GM12891 (cell line): Measurements from ENCODE around the gene RBP7.

ENCODE experiments used
- POLR2A ChIP-seq: IDR thresholded peaks from 2 replicates; pipeline ENCODE4 v1.6.1; 2011; ENCODE audit warnings: low read depth, low read length, control low read depth
- POLR2AphosphoS5 ChIP-seq: IDR thresholded peaks from 2 replicates; pipeline ENCODE4 v1.6.1; 2011; ENCODE audit warnings: low read depth, low read length, control low read depth
- POU2F2 ChIP-seq: IDR thresholded peaks from 2 replicates; pipeline ENCODE4 v1.6.1; 2011; ENCODE audit warnings: low read depth, mild to moderate bottlenecking, control low read depth, low read length, moderate library complexity
- SPI1 ChIP-seq: IDR thresholded peaks from 2 replicates; pipeline ENCODE4 v1.6.1; 2011; ENCODE audit warnings: low read depth, low read length, control low read depth
- TAF1 ChIP-seq: IDR thresholded peaks from 2 replicates; pipeline ENCODE4 v1.6.1; 2011; ENCODE audit warnings: low read depth, low read length, control low read depth

GRCh38 chr1:9993561-9994075 lies 3.4 kb upstream of the RBP7 start:
- no peak for TF ChIP-seq POLR2AphosphoS5
- no peak for TF ChIP-seq POLR2A
- no peak for TF ChIP-seq TAF1
- TF ChIP-seq SPI1: no peak
- TF ChIP-seq POU2F2: no peak
